ENCODE results near the gene KRT222.
A peak's percentile ranks its signal among the peaks of the same experiment; 100 is the strongest.

KRT222 gene

GRCh38 chr17:40615841-40616476 is 49.0 kb downstream of the KRT222 start:
- DNase-seq (ENCODE audit: extremely low read depth in 1 of 2, low read depth in 1 of 2): no peak

GRCh38 chr17:40615068-40615840 is 49.7 kb downstream of the KRT222 start:
- no peak for DNase-seq (ENCODE audit: extremely low read depth in 1 of 2, low read depth in 1 of 2)

GRCh38 chr17:40614431-40615067 is 50.4 kb downstream of the KRT222 start:
- no peak for DNase-seq (ENCODE audit: extremely low read depth in 1 of 2, low read depth in 1 of 2)

GRCh38 chr17:40613467-40614154 is 51.4 kb downstream of the KRT222 start:
- no peak for DNase-seq (ENCODE audit: extremely low read depth in 1 of 2, low read depth in 1 of 2)

GRCh38 chr17:40612599-40613244 is 52.3 kb downstream of the KRT222 start:
- DNase-seq (ENCODE audit: extremely low read depth in 1 of 2, low read depth in 1 of 2): peak; percentile 38 to 78

- no peak for DNase-seq (ENCODE audit: extremely low read depth in 1 of 2, low read depth in 1 of 2)
Measured at GRCh38 chr17:40611840-40612474, 53.0 kb downstream of the KRT222 start.

- DNase-seq (ENCODE audit: extremely low read depth in 1 of 2, low read depth in 1 of 2): no peak
Measured at GRCh38 chr17:40610359-40610758, 54.6 kb downstream of the KRT222 start.

- no peak for DNase-seq (ENCODE audit: extremely low read depth in 1 of 2, low read depth in 1 of 2)
Measured at GRCh38 chr17:40608061-40608581, 56.9 kb downstream of the KRT222 start.

- DNase-seq (ENCODE audit: extremely low read depth in 1 of 2, low read depth in 1 of 2): no peak
Measured at GRCh38 chr17:40607641-40608040, 57.3 kb downstream of the KRT222 start.

GRCh38 chr17:40606548-40607353 is 58.2 kb downstream of the KRT222 start:
- DNase-seq (ENCODE audit: extremely low read depth in 1 of 2, low read depth in 1 of 2): no peak

GRCh38 chr17:40605306-40605705 is 59.7 kb downstream of the KRT222 start:
- peak in 1 of 2 donors; percentile 58 for DNase-seq (ENCODE audit: extremely low read depth in 1 of 2, low read depth in 1 of 2)

Measured in activated CD8-positive, alpha-beta memory T cell treated with anti-CD3 and anti-CD28 coated beads for 1 hour (primary cell).